ENCODE data around the gene TSPAN8.

TSPAN8 gene

DNA sequence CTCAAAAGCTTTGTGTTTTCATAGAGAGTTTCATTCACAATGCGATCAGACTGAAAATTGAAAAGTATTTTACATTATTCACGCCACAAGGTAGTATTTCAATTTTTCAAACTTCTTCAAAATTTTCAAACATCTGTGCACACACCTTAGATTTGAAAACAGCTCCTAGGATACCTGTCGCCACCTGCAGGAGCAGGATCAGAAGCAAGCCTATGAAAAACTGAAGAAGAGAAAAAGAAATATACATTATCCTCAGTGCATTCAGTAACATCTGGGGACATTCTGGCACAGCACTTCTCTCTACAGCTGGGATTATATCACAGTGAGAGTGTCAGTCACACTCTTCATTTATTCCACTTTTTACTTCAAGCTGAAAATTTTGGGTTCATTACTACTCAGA is 19.8 kb downstream of the TSPAN8 start:
- CTCF ChIA-PET = no interaction called here
- POLR2A ChIA-PET = no interaction called here
- DNase-seq (ENCODE audit: low read depth, low spot score) = no peak
- TF ChIP-seq, protein P1, sequence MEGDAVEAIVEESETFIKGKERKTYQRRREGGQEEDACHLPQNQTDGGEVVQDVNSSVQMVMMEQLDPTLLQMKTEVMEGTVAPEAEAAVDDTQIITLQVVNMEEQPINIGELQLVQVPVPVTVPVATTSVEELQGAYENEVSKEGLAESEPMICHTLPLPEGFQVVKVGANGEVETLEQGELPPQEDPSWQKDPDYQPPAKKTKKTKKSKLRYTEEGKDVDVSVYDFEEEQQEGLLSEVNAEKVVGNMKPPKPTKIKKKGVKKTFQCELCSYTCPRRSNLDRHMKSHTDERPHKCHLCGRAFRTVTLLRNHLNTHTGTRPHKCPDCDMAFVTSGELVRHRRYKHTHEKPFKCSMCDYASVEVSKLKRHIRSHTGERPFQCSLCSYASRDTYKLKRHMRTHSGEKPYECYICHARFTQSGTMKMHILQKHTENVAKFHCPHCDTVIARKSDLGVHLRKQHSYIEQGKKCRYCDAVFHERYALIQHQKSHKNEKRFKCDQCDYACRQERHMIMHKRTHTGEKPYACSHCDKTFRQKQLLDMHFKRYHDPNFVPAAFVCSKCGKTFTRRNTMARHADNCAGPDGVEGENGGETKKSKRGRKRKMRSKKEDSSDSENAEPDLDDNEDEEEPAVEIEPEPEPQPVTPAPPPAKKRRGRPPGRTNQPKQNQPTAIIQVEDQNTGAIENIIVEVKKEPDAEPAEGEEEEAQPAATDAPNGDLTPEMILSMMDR (IDR thresholded peaks at IDR 0.05; ENCODE audit: insufficient read depth, low read length, missing control alignments) = no peak
- no peak overlapping the region for H3K4me3 ChIP-seq (ENCODE audit: low read depth, low read length)

- DNase-seq (ENCODE audit: low read depth, low spot score) = no peak
- TF ChIP-seq, protein P1 (IDR thresholded peaks at IDR 0.05; ENCODE audit: insufficient read depth, low read length, missing control alignments) = no peak
- ChIA-PET CTCF (no interaction called here), POLR2A (no interaction called here)
- no peak overlapping the region for H3K4me3 ChIP-seq (ENCODE audit: low read depth, low read length)
Measured at GRCh38 chr12:71135812-71136176, 22.0 kb downstream of the TSPAN8 start.

GRCh38 chr12:71135077-71135811 is 22.6 kb downstream of the TSPAN8 start:
- ChIA-PET CTCF (no interaction called here), POLR2A (no interaction called here)
- DNase-seq (ENCODE audit: low read depth, low spot score) = no peak
- TF ChIP-seq, protein P1 (IDR thresholded peaks at IDR 0.05; ENCODE audit: insufficient read depth, low read length, missing control alignments) = no peak
- H3K4me3 ChIP-seq (ENCODE audit: low read depth, low read length) = no peak overlapping the region

GRCh38 chr12:71134405-71134804 is 23.4 kb downstream of the TSPAN8 start:
- no peak overlapping the region for H3K4me3 ChIP-seq (ENCODE audit: low read depth, low read length)
- TF ChIP-seq, protein P1 (IDR thresholded peaks at IDR 0.05; ENCODE audit: insufficient read depth, low read length, missing control alignments) = no peak
- ChIA-PET POLR2A (no interaction called here), CTCF (no interaction called here)
- DNase-seq (ENCODE audit: low read depth, low spot score) = no peak

GRCh38 chr12:71130521-71131069 is 27.2 kb downstream of the TSPAN8 start:
- DNase-seq (ENCODE audit: low read depth, low spot score) = no peak
- TF ChIP-seq, protein P1 (IDR thresholded peaks at IDR 0.05; ENCODE audit: insufficient read depth, low read length, missing control alignments) = no peak
- CTCF ChIA-PET = no interaction called here
- no peak overlapping the region for H3K4me3 ChIP-seq (ENCODE audit: low read depth, low read length)
- POLR2A ChIA-PET = no interaction called here

DNA sequence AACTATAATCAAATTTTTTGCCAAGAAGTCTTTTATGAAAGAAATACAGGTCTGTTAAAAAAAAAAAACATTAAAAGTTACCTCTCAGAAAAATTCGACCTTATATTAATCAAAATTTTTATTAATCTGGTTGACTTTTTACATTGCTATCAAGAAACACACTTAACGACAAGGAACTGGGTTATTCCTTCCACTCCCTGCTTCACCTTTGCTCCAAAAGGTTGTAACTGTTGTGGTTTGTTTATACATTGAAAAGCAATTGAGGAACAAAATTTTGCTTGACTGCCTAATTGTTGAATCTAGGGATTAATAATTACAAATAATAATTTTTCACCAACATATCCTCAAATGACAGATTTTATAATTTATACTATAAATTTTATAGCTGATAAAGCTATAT is 28.4 kb downstream of the TSPAN8 start:
- DNase-seq (ENCODE audit: low read depth, low spot score) = no peak
- CTCF ChIA-PET = no interaction called here
- TF ChIP-seq, protein P1 (IDR thresholded peaks at IDR 0.05; ENCODE audit: insufficient read depth, low read length, missing control alignments) = no peak
- POLR2A ChIA-PET = no interaction called here
- H3K4me3 ChIP-seq (ENCODE audit: low read depth, low read length) = no peak overlapping the region

Measured in AG04449 (cell line).